Activated T-helper 9 cell treated with anti-CD3 and anti-CD28 coated beads, Interleukin-2, amount 50 U/mL, for 16 hours (primary cell): ENCODE results near the gene GRXCR1.
A peak's percentile ranks its signal among the peaks of the same experiment; 100 is the strongest.

ENCODE experiments used
- DNase-seq: peaks from one replicate; pipeline ENCODE4 v3.0.0-alpha.2; 2020; ENCODE audit warnings: low read depth

Gene GRXCR1

DNA sequence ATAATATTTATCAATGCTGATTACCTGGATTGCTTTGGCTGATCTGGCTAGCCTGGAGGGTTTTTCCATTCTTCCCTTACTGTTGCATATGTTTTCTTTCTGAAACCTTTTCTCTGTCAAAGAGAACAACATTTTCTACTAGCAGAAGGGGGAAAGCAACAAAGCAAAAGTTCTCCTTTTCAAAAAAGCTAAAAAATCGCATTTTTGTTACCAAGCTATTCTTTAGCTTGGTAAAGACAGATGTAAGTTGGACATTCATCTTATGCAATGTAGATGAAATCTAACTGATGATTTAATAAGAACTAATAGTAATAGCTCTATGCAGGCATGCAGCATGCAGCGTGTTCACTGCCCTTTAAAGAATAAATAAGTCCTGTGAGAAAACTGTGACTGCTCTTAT is at the start of gene GRXCR1:
GRXCR1 (plus strand) TSS at position 301 of the 400 bp plus-strand sequence. CDS start 554 bp downstream, outside the sequence.
- no peak for DNase-seq

DNA sequence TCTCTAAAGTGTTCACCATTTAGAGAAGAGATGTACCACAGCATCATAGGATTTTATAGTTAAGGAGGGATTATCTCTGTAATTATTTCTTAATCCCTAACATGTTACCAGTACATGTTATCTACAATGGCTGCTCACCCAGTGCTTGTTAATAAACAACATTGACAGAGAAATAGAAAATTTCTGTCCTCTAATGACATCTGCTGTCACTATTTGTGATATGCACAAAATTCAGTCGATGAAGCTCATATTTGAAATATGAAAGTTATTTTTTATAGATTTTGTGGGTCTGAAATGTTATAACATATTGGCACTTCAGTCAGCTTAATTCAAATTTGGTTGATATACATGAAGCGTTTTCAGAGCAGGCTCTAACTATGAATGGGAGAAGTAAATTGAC is 48.8 kb upstream of the GRXCR1 start:
- DNase-seq: no peak

DNA sequence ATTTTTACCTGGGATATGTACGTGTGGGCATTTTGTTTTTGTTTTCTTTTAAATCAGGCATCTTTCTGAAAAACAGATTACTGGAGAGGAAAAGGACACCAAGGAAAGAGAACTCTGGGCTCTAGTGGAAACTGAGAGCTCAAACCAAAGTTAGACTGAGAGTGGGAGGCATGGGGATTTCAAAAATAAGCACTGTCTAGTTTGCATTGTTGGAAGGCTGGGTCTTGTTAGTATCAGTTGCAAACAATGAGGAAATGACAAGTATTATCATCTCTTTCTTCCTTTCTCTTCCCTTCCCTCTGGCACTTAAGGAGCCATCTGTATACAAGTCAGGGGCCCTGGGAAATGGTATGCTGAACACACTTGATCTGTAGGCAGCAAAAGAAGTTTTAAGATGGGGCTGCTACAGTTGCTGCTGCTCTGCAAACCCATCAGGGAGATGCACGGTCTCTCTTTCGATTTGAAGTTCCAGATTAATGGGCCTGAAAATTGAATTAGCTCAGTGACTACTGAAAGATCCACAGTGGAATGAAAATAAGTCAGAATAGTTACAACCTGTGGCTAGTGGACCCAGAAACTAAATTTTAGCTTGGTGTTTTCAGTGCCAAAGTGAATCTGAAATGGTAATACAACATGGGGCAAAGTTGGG is 48.0 kb upstream of the GRXCR1 start:
- no peak for DNase-seq

DNA sequence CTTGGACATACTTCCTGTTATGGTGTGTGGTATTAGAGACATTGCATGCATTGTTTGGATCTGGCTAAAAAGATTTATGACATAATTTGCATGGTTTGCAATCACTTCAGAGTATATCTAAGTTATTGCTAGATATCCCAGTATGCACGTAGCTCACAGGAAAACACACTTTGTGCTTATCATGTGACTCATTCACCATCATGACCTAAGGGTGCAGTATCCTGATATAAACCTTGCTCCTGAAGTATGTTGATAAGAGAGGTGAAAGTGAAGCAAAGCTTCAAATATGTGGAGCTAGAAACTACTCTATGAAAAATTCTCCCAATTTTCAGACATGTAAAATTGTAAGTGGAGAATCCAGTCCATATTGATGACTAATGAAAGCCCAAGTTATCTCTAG is 46.9 kb upstream of the GRXCR1 start:
- DNase-seq: no peak

DNA sequence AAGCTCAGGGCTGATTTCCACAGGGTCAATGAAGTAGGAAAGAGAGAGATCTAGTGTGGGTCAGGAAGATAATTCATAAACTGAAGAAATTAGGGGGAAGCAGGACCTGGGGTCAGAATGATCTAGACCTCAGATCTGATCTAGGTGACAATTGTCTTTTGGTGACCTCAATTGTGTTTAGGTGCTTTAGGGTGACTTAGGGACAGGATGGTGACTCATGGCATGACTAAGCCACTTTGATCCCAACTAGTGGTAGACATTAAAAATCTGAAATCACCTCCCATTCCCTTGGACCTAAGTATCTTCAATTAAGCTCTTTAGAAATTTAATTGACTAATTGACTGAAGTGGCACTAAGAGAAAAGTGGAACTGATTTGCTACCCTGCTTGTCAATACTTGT is 36.7 kb upstream of the GRXCR1 start:
- DNase-seq: no peak

DNA sequence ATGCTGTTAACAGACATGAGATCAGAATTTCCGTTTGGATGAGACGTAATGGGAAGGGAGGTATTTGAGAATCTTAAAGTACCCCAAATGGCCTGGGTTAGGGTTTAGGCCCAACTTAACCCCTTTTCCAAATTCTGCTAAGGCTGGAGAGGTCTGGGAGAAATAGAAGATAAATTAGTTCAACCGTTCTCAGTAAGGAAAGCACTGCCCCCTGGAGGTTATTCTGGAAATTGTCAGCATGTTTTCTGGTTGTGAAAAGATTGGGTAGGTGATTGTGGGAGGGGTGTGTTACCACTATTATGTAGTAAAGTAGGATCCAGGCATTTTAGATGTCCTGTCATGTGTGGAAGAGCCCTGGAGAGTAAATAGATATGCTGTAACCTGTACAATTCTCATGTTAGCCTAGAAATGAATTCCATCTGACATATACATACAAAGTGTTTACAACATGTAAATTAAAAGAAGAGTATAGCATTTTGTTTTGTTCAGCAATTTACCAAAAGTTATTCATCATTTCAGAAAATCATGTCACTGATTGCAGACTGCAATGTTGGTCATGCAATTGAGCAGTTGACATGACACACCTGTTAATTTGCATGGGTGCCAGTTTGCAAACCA is 26.8 kb upstream of the GRXCR1 start:
- DNase-seq: peak; percentile 2

DNA sequence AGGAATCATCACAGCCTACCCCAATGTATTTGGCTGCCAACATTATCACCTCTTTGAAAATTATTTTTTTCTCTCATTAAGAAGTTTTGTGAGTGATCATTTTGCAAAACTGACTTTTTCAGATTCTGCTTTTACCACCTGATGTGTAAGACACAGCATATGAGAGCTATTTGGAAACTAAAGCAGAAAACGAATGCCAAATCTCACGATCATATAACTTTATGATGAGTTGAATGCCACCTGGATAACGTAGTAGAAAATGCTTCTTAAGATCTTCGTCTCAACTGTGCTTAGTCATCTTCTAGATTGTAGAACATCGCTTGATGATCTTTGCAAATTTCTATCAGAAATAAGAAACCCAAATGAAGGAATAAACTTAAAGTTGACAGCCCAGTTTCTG is 21.3 kb upstream of the GRXCR1 start:
- DNase-seq: no peak

DNA sequence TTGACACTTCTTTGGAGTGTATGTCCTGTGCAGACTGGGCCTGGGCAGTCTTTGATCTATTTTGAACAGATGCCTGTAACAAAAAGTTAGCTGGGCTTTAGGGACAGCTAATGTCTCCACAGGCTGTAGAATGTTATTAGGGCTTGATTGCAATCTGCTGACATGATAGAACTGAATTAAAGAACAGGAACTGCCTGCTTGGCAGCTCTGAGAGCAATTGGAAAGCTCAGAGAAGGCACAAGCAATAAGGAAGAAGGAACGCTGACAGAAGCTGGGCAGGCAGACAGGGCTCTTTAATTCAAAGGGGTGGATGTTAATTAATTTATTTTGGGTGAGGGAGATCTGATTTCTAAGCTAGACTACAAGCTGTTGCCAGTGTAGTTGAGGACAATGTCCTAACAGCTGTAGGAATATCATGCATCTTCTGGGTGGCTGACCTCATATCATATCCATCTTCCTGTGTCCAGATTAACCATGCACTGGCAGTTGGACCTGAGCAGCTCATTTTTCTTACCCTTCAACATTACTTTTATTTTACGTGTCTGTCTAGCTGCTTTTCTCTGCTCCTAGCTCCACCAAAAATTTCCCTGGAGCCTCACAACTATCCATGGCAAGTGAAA is 20.7 kb upstream of the GRXCR1 start:
- no peak for DNase-seq

DNA sequence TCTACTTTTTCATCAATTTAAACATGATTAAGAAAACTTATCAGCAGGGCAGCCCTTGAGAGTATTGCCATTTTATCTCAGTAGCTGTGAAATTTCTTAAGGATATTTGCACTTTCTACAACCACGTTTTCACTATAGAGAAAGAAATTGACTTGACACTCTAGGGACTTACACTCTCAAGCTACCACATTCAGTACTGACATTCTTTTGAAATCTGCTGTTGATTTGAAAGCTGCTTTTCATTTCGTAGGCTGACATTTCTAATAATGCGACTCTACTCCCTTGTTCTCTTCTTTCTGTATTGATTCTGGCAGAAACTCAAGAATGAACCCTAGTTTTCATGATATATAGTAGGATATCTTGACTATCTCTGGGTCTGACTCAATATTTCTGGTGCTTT is 13.7 kb upstream of the GRXCR1 start:
- no peak for DNase-seq

DNA sequence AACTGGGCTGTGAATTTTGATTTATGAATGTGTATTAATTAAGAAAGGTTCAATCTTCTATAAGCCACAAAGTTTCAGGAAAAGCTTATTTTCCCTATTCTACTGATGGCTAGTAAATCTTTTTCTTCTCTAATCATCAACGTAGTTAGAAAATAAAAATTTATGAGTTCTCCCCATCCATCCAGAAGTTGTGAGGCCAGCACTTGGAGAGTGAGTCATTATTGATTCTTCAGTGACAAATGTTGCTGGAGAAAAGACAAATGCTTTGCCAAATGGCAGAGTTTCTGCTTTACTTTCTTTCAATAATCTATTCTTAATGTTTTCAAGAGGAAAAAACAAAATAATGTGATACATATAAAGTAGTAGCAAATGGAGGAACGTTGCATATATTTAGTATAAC is 11.3 kb upstream of the GRXCR1 start:
- no peak for DNase-seq

DNA sequence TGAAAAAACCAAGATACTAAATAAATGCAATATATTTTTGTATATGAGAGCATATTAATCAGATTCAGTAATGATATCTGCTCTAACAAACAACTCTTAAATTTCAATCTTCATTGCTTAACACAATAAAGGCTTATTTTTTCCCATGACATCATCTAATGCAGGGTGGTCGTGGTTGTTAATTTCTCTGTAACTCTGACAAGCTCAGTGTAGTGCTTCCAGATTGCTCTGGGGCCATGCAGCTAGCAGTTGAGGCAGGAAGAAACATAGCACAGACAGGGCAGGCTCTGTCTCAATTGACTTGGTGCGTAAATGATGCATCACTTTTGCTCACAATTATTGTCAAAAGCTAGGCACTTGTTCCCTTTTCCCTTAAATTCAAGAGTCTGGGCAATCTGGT is 869 bp upstream of the GRXCR1 start:
- DNase-seq: no peak

DNA sequence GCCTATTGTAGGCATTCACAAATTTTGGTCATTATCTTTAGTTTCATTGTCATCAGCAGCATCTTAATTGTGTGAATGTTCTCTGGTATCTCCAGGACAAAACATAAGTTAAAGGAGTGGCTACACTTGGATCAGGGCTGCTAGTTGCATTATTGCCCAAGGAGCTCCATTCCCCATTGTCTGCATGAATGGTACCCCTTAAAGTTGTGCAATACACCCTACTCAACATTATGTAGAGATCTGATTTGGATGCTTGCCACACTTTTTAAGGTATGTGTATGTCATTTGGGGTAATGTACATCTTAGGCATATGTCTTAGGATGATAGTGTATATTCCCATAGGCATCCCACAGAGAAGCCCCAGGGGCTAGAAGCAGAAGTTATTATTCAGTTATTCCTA is 2.9 kb downstream of the GRXCR1 start:
- DNase-seq: no peak

DNA sequence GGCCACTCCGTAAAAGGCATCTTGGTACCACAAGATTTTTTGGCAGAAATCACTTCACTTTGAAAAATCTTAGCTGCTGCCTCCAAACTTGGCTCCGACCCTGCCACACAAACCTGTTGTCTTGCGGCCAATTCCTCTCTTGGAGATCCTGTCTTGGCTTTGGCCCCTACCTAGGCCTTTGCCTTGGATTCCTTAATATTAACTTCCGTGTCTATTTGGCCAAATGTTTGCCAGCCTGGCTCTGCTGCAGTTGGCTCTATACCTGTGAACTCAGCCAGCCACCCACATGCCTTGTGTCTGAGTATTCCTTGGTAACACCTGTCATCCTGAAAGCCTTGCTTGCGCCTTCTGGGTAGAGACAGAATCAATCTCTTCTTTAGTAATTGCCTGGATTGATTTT is 12.5 kb downstream of the GRXCR1 start:
- no peak for DNase-seq

DNA sequence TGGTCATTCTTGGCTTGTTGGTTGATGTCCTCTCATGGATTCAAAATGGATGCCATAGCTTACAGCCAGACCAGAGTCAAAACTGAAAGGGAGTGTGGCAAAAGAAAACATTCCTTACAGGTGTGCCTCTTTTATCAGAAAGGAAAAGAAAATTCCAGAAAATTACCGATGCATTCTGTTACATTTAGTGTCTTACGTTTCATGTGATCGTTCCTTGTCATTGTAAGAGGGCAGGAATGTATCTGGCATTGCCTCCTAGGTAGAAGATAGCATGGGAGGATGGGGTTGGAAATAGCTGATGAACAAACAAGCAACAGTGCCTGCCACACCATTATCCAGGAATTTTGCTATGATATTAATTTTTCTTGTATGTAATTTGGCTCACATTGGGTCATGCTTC is 13.1 kb downstream of the GRXCR1 start:
- no peak for DNase-seq

DNA sequence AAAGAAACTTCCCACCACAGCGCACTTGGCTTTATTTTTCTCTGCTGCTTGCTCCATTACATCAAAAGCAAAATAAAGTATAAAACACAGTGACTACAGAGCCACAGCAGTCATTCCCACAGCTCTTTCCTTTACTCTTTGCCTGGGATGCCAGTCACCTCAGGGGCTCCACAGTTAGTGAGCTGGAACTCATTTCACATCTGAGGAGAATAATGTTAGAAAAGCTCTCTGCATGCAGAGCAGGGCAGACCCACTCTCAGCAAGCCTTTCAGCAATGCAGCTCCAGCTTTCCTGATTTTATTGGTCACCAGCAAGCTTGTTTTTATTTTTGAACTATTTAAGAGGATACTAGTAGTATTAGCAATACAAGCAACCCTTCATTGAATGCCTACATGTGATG is 13.8 kb downstream of the GRXCR1 start:
- DNase-seq: no peak

DNA sequence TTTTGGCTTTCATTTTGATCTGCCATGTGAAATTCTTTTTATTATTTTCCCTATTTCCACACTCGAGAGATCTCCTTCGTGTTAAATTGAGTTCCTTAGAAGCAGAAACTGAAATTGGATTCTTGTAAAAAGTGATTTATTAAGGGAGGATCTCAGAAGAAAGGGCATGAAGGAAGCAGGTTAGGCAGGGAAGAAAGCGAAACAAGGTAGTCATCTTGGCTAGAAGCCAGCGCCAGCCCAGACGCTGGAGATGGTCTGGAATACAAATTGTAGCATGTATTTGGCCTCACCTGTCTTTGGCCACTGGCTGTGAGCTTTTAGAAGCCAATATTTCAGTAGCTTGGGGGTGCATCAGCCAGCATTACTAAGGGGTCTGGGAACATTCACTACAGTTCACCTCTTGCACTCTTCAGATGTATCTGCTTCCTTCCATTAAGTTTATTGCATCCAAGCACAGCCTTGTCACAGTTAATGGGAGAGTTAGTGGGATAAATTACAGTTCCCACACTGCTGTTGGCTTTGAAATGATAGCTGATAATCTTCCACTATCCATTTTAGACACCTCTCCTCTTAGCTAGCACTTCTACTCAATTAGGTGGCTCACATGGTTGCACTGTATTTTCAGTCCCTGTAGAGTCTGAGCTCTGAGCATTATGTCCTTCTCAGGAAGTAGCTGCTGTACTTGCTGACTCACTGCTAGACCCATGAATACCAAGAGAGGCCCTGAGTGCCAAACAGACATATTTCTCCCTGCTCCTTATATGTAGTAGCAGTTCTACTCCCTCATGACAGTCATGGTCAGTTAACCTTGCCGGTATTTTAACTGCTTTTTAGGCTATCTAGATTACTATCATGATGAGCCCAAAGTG is 14.6 kb downstream of the GRXCR1 start:
- no peak for DNase-seq

DNA sequence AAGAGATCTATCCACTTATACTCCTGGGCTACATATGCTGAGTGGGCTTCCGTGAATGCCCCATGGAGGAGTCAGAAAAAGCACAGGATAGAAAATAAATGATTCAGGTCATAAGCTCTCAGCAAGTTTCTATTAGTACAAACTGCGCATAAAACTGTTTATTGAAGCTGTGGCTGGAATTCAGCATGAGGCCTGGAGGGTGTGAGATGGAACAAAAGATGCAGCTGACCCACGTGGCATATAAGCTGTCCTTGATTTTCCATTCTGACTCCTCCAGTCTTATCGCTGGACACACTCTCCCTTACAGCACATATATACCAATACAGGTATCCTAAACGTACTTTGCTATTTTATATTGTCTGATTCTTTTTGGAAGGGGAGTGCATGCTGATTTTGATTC is 17.9 kb downstream of the GRXCR1 start:
- DNase-seq: no peak

DNA sequence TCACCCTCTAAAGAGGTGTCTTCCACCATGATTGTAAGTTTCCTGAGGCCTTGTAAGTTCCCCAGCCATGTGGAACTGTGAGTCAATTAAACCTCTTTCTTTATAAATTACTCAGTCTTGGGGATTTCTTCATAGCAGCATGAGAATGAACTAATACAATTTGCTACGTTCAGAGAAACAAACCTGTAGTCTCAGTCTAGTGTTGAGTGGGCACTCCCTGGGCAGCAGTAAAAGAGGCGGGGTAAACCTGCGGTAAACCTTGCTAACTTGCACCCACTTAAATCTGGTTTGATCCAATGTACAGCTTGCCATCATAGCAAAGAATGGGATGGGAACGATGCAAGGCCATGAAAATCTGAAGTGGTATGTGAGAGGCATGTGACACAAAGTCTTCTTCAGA is 22.4 kb downstream of the GRXCR1 start:
- DNase-seq: no peak

DNA sequence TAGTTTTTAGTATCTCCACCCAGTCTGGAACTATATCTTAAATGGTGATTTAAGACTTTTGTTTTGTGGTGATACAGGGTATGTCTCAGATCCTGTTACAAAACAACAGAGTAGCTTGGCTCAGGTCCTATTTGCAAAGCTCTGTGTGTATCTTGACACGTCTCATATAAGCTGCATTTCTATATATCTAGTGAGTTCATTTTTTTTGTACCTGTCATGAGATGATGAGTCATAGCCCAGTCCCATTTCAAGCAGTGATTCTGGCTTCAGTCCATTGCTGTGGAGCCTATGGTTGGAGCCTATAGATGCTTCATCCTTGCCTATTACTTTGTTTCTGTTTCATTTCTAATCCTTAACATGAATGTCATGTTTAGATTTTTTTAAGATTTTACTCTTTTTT is 23.0 kb downstream of the GRXCR1 start:
- no peak for DNase-seq

DNA sequence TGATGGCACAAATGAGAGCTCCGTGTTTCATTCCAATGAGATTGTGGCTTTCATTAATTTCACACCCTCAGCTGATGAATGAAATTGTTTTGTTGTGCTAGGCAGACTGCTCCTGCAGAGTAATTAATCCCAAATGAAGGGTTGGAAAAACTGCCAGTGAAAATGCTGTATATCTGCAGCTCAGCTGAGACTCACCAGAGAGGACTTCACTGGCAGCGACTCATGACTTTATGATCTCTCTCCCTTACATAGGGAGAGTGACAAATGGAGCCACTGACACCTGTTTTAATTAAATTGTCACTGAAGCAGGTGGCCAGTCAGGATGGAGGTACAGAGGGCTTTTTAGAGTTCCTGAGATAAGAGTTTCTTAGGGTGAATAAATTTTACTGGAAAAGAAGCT is 24.8 kb downstream of the GRXCR1 start:
- DNase-seq: no peak

DNA sequence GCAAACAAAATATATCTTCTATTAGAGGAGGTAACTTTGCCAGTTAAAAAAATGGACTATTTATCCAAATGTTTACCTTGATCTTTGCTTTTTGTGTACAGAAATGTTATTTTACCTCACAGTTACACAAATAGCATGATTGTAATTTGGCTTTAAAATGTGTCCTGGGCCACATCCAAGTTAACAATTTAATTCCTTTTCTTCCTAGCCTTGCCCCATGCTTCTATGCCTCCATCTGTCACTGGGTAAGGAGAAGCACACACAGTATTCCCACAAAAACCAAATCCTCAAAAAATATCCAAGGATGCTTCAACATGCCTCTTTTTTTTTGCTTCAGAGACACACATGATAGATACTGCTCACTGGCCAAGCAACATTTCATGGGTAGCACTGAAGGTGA is 30.9 kb downstream of the GRXCR1 start:
- DNase-seq: no peak

DNA sequence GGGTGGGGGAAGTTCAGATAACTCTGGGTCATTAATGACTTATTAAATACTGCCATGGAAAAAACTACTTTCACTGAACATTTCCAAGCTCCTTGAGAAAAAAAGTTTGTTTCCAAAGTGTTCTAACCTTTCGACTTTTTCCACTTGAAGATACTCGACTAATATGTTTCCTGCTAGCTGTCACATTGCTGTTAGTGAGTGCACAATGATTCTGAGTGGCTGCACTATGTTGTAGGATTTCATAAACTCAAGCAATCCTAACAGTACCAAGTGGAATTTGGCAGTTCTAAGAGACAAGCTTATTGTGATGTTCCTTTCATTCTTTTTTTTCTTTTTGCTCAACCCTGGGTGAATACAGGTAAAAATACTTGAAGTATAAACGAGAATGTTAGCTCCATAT is 33.4 kb downstream of the GRXCR1 start:
- no peak for DNase-seq

DNA sequence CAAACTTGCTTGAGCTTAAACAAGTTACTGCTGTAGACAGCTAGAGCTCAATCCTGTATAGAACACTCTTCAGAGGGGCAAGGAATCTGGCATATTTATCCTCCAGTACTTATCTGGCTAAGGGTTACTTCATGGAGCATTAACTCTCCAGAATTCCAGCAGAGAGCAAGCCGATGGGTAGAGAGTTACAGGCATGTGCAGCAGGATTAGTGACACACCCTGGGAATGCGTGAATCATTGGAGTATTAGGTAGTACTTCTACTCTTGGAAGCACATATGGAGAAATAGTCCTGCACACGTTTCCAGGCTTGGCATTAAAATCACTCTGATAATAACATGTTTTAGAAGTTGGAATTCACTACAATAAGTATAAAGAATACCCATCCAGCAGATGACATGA is 35.4 kb downstream of the GRXCR1 start:
- no peak for DNase-seq
